DND-41 (cell line): ENCODE measurements around the gene MEN1.

ENCODE experiments used
- ATAC-seq: fragments of 200-7000 bp; cut with Tn5 transposase; 3 replicates; pipeline ENCODE4 v1.9.1; 2021; ENCODE audit warnings: low read depth; ENCODE audit not compliant: insufficient read depth
- DNase-seq: peaks from one replicate; pipeline ENCODE4 v3.0.0-alpha.2; 2020
- H2AFZ ChIP-seq: 2 replicates; pipeline ENCODE4 v1.6.0; 2012; ENCODE audit warnings: low read depth, low read length
- H3K27ac ChIP-seq: 2 replicates; pipeline ENCODE4 v1.5.1; 2012; ENCODE audit warnings: low read length, inconsistent platforms
- H3K27me3 ChIP-seq: fragments of 200-600 bp; sonication (generic); 2 replicates; pipeline ENCODE4 v1.6.0; 2012; ENCODE audit warnings: low read length, mild to moderate bottlenecking, inconsistent platforms; ENCODE audit not compliant: insufficient read depth, poor library complexity
- H3K36me3 ChIP-seq: 2 replicates; pipeline ENCODE4 v1.5.1; 2012; ENCODE audit warnings: low read length, inconsistent platforms; ENCODE audit not compliant: insufficient read depth
- H3K4me1 ChIP-seq: 2 replicates; pipeline ENCODE4 v1.5.1; 2012; ENCODE audit warnings: mild to moderate bottlenecking, low read length; ENCODE audit not compliant: insufficient read depth
- H3K4me2 ChIP-seq: 2 replicates; pipeline ENCODE4 v1.6.0; 2012; ENCODE audit warnings: mild to moderate bottlenecking, moderate library complexity, low read length, inconsistent platforms; ENCODE audit not compliant: insufficient read depth
- H3K4me3 ChIP-seq, 2 experiments: fragments of 200-600 bp in 1 of 2; shearing (Covaris generic) in 1 of 2; 2 replicates each; pipeline ENCODE4 v1.5.1; 2012 to 2016; ENCODE audit warnings: inconsistent platforms in 2 of 2, low read length in 2 of 2, mild to moderate bottlenecking in 2 of 2, low read depth in 1 of 2, moderate library complexity in 1 of 2
- H3K79me2 ChIP-seq: 2 replicates; pipeline ENCODE4 v1.6.0; 2012; ENCODE audit warnings: low read length, inconsistent platforms; ENCODE audit not compliant: insufficient read depth
- H3K9ac ChIP-seq: 2 replicates; pipeline ENCODE4 v1.6.0; 2012; ENCODE audit warnings: low read depth, mild to moderate bottlenecking, inconsistent platforms, low read length, moderate library complexity
- H3K9me3 ChIP-seq: 2 replicates; pipeline ENCODE4 v1.5.1; 2012; ENCODE audit warnings: low read length, moderate library complexity, mild to moderate bottlenecking, inconsistent platforms; ENCODE audit not compliant: insufficient read depth, severe bottlenecking
- H4K20me1 ChIP-seq: 2 replicates; pipeline ENCODE4 v1.6.0; 2012; ENCODE audit warnings: low read length; ENCODE audit not compliant: insufficient read depth
- EZH2 ChIP-seq: IDR thresholded peaks from 3 replicates; pipeline ENCODE4 v1.6.1; 2012; ENCODE audit warnings: borderline replicate concordance, low read depth, mild to moderate bottlenecking, moderate library complexity, low read length, inconsistent platforms; ENCODE audit not compliant: severe bottlenecking
- TF ChIP-seq, protein P1 (sequence below): IDR thresholded peaks from 2 replicates; pipeline ENCODE4 v1.5.1; 2012; ENCODE audit warnings: borderline replicate concordance, low read length, moderate library complexity, mild to moderate bottlenecking; ENCODE audit not compliant: poor library complexity, severe bottlenecking; ENCODE audit errors: extremely low read depth

Gene MEN1

DNA sequence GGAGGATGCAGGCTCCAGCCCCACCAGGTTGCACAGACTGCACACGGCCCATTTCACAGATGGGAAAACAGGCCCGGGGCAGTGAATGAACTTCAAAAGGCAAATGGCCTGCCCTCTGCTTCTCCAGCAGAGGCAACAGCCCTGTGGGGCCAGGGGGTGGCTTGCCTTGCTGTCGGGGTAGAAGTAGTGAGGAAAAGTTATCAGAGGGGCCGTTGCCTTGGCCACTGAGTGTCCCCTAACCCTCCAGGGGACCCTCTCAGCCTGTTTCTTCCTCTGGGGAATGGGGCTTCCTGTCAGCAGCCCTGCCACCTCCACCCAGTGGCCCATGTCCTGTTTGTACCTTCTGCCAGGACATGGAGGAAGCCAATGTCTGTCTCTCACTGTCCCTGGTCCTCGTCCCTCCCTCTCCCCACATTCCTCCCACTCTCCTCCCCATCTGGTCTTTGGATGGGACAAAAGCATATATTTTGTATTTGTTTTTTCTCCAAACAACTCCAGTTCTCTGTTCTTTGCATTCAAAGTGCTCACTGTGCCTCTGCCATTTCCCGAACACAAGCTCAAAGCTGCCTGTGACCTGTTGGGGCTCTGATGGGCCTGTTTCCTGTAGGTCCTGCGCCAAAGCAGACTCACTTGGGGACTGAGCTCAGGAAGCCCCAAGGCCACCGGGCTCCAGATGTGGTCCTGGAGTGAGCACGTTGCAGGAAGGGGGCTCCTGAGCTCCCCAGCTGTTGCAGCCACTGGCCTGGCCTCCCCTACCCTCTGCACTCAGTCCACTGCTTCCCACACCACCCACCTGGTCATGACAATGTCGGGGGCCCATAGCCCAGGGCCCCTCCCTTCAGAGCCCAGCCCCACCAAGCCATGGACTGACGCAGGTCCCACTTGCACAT is 16.8 kb downstream of the MEN1 start:
- Histone ChIP-seq H3K9me3 (no peaks in the 10 kb centered on the region), H3K36me3 (peaks cover 10% of the 10 kb centered on the region), H3K4me3 (no peak overlapping the region), H3K27ac (no peak overlapping the region), H3K27me3 (no peaks in the 10 kb centered on the region), H3K4me2 (no peak overlapping the region), H2AFZ (no peak overlapping the region), H3K9ac (no peak overlapping the region), H3K79me2 (no peaks in the 10 kb centered on the region), H4K20me1 (no peaks in the 10 kb centered on the region), H3K4me1 (no peaks in the 10 kb centered on the region)
- DNase-seq = no peak
- TF ChIP-seq, protein P1, sequence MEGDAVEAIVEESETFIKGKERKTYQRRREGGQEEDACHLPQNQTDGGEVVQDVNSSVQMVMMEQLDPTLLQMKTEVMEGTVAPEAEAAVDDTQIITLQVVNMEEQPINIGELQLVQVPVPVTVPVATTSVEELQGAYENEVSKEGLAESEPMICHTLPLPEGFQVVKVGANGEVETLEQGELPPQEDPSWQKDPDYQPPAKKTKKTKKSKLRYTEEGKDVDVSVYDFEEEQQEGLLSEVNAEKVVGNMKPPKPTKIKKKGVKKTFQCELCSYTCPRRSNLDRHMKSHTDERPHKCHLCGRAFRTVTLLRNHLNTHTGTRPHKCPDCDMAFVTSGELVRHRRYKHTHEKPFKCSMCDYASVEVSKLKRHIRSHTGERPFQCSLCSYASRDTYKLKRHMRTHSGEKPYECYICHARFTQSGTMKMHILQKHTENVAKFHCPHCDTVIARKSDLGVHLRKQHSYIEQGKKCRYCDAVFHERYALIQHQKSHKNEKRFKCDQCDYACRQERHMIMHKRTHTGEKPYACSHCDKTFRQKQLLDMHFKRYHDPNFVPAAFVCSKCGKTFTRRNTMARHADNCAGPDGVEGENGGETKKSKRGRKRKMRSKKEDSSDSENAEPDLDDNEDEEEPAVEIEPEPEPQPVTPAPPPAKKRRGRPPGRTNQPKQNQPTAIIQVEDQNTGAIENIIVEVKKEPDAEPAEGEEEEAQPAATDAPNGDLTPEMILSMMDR = no peak
- no peak for TF ChIP-seq EZH2
- no peak for ATAC-seq

DNA sequence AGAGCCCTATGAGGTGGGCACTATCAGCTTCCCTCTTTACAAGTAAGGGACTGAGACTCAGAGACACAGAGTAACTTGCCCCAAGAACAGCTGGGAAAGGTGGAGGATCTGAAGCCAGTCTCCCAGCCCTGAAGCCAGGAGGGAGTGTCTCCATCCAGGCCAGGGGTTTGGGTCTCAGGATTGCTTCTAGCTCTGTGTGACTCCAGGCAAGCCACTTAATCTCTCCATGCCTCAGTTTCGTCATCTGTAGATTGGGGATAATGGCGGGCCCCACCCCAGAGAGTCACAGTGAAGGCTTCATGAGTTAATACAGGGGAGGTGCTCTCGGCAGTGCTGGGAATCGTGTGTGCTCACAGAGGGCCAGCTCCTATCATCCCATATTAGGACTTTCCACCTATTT is 17.9 kb downstream of the MEN1 start:
- peaks cover 10% of the 10 kb centered on the region for H3K36me3 ChIP-seq
- no peak overlapping the region for H3K9ac ChIP-seq
- no peaks in the 10 kb centered on the region for H3K9me3 ChIP-seq
- no peak overlapping the region for H3K4me3 ChIP-seq
- no peaks in the 10 kb centered on the region for H3K4me1 ChIP-seq
- no peak overlapping the region for H2AFZ ChIP-seq
- H3K27me3 ChIP-seq = no peaks in the 10 kb centered on the region
- TF ChIP-seq EZH2 = no peak
- DNase-seq (no peak), ATAC-seq (no peak)
- H3K79me2 ChIP-seq = no peaks in the 10 kb centered on the region
- H4K20me1 ChIP-seq = no peaks in the 10 kb centered on the region
- H3K27ac ChIP-seq = no peak overlapping the region
- no peak overlapping the region for H3K4me2 ChIP-seq

DNA sequence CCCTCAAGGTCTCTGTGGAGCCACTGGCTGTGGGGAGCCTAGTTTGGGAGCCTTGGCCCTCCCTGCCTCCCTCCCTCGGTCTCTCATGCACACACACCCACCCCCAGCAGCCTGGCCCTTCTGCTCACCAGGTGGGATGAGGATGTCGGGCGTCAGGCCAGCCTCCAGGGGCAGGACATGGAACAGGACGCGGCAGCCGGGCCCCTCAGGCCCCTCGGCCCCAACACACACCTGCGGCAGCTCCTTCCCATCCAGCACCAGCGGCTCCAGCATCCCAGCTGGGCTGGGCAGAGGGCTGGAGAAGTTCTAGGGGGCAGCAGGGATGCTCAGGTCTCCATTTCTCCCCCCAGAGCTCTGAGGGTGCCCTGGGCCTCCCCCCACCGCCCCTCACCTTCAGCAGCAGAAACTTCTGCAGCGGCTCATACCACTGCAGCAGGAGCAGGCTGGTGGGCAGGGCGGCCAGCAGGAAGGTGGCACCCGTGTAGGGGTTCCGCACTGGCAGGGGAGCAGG is 18.5 kb downstream of the MEN1 start:
- no peak overlapping the region for H3K4me3 ChIP-seq
- TF ChIP-seq, protein P1 = no peak
- TF ChIP-seq EZH2 = no peak
- no peaks in the 10 kb centered on the region for H3K9me3 ChIP-seq
- no peak overlapping the region for H3K9ac ChIP-seq
- no peaks in the 10 kb centered on the region for H3K27me3 ChIP-seq
- no peak for ATAC-seq
- no peak overlapping the region for H3K4me2 ChIP-seq
- H4K20me1 ChIP-seq = no peaks in the 10 kb centered on the region
- no peak for DNase-seq
- no peaks in the 10 kb centered on the region for H3K79me2 ChIP-seq
- H3K4me1 ChIP-seq = no peaks in the 10 kb centered on the region
- no peak overlapping the region for H3K27ac ChIP-seq
- peaks cover 5% of the 10 kb centered on the region; the same call in 1 of the 2 replicates for H3K36me3 ChIP-seq
- no peak overlapping the region for H2AFZ ChIP-seq
